HK-2 (cell line): ENCODE data around the gene SCN3A.

Source experiments
- DNase-seq: peaks from one replicate; pipeline ENCODE4 v3.0.0-alpha.2; 2018; ENCODE audit not compliant: unreplicated experiment

The SCN3A gene

DNA sequence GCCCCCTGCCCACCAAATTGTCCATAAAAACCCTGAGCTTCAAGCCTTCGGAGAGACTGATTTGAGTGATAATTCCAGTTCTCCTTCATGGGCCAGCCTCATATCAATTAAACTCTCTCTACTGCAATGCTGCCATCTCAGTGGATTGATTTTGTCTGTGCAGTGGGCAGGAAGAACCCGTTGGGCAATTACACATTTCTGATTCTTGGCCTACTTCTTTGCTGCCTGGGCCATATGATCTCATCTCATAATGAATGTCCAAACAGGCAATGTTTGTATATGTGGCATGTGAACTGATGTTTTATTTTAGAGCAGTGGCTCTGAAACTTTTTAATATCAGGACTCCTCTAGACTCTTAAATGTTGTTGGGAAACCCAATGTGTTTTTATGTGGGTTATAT lies 147.3 kb downstream of the SCN3A start:
- no peak for DNase-seq

DNA sequence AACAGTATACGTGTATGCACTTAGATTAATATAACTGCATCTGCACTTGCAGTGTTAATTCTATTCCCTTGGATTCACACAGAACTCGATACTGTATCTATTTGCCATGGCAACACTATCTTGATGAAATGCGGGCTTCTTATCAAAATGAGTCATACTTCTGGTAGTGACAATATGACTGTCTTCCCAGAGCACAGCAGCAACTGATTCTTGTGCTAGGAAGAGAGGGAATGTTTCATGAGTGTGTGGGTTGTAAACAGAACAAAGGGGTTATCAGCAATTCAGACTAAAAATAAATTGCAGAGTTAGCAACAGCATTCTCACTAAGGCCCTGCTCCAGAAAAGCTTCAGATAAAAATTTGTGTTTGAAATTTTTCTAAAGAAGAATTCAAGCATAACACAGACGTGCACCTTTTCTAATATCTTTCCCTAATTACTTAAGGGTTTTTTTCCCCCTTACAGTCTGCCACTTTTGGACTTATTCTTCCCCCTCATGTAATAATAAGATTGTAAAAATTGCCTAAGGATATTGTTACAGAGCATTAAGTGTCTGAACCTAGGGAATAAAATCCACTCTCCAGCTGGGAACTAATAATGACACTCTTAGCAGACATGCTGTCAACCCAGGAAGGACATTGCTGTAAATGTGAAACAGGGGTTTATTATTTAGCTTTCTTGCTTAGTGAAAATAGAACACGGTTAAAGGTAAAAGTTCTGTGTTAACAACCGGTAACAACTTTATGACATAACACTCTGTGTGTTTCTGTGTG lies 148.6 kb downstream of the SCN3A start:
- no peak for DNase-seq

DNA sequence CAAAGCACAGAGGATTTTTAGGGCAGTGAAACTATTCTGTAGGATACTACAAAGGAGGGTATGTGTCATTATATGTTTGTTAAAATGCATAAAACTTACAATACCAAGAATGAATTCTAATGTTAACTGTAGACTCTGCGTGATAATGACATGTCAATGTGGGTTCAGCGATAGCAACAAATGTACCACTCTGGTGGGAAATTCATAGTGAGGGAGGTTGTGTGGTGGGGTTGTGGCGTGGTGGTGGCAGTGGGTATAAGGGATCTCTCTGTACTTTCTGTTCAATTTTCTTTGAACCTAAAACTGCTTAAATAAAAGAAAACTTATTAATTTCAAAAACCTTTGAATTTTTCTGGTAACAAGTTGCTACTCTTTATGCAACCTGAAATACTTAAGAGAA lies 149.2 kb downstream of the SCN3A start:
- DNase-seq, result no peak

DNA sequence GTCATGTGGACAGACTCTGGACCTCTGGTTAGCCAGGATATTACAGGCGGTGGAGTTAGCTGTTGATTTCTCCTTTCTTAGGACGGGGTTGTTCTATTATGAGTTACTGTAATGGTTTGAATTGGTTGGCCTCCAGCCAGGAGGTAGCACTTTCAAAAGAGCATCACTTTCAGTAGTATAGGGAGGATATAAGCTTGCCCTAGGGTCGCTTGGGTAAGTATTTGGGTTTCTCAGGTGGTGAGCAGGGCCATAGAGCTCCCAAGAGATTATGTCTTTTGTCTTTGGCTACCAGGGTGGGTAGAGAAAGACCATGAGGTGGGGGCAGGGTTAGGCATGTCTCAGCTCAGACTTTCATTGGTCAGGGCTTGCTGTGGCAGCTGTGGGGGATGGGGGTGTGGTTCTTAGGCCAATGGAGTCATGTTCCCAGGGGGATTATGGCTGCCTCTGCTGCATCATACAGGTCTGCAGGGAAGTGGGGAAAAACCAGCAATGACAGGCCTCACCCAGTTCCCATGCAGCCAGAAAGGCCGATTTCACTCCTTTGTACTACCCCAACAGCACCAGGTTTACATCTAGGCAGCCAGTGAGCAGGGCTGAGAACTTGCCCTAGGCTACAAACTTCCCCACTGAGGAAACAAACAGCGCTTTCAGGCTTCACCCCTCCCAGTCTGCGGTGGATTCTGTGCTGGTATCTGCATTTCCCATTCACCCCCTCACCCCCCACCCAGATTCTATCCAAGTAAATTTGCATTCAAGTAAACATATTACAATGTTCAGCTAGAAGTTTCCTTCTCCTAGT lies 159.1 kb downstream of the SCN3A start:
- DNase-seq, result no peak
